Measurements from ENCODE around the gene GADD45B.

The GADD45B gene

DNA sequence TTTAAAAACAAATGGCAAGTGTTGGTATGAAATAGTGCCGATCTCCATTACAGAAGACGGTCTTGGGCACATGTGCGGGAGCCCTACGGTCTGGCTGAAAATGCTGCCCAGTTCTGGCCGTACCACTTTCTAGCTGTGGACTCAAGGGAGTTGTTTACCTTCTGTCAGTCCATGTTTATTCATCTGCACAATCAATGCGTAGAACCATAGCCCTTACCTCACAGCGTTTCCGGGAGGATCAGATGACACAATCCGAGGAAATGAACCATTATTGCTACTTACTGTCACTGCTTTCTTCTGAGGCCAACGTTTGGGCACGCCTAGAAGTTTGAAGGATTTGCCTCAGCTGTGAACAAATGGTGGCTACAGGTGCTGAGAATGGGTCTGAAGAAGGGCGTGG lies 31.2 kb downstream of the GADD45B start:
- TF ChIP-seq, protein P1, sequence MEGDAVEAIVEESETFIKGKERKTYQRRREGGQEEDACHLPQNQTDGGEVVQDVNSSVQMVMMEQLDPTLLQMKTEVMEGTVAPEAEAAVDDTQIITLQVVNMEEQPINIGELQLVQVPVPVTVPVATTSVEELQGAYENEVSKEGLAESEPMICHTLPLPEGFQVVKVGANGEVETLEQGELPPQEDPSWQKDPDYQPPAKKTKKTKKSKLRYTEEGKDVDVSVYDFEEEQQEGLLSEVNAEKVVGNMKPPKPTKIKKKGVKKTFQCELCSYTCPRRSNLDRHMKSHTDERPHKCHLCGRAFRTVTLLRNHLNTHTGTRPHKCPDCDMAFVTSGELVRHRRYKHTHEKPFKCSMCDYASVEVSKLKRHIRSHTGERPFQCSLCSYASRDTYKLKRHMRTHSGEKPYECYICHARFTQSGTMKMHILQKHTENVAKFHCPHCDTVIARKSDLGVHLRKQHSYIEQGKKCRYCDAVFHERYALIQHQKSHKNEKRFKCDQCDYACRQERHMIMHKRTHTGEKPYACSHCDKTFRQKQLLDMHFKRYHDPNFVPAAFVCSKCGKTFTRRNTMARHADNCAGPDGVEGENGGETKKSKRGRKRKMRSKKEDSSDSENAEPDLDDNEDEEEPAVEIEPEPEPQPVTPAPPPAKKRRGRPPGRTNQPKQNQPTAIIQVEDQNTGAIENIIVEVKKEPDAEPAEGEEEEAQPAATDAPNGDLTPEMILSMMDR (IDR thresholded peaks at IDR 0.05; ENCODE audit: control extremely low read depth, extremely low read depth, low read depth, missing control alignments) = no peak
- CTCF ChIA-PET = no interaction called here
- no peak for DNase-seq (ENCODE audit: extremely low spot score)
- POLR2A ChIA-PET = interaction anchor here (0.6 to 1.4 kb wide), 2 partner anchors 31 to 100 kb away, joined by 3 read pairs; partner anchors contain the start of gene GADD45B

GRCh38 chr19:2509096-2509495 lies 33.2 kb downstream of the GADD45B start:
- TF ChIP-seq, protein P1 (IDR thresholded peaks at IDR 0.05; ENCODE audit: control extremely low read depth, extremely low read depth, low read depth, missing control alignments) = no peak
- ChIA-PET CTCF (no interaction called here), POLR2A (interaction anchor here (1.0 kb wide), 1 partner anchor 33 kb away, joined by 5 read pairs; the partner anchor contains the start of gene GADD45B)
- no peak for DNase-seq (ENCODE audit: extremely low spot score)

- TF ChIP-seq, protein P1 (IDR thresholded peaks at IDR 0.05; ENCODE audit: control extremely low read depth, extremely low read depth, low read depth, missing control alignments) = no peak
- no peak for DNase-seq (ENCODE audit: extremely low spot score)
- CTCF ChIA-PET = interaction anchor here (1.0 to 1.6 kb wide), 3 partner anchors 12 to 99 kb away, joined by 3 to 5 read pairs (median 3); no protein-coding TSS in a partner anchor
- POLR2A ChIA-PET = interaction anchor here (0.6 to 1.9 kb wide), 3 partner anchors 34 to 338 kb away, joined by 3 to 8 read pairs (median 4); partner anchors contain the start of gene GADD45B
Observed at GRCh38 chr19:2511570-2511969, 35.6 kb downstream of the GADD45B start.

GRCh38 chr19:2511991-2512390 lies 36.1 kb downstream of the GADD45B start:
- no peak for DNase-seq (ENCODE audit: extremely low spot score)
- ChIA-PET POLR2A (interaction anchor here (0.6 to 1.9 kb wide), 3 partner anchors 34 to 41 kb away, joined by 3 to 8 read pairs (median 6); partner anchors contain the start of gene GADD45B), CTCF (interaction anchor here (1.1 to 1.6 kb wide), 2 partner anchors 8 to 11 kb away, joined by 3 to 4 read pairs; no protein-coding TSS in a partner anchor)
- TF ChIP-seq, protein P1 (IDR thresholded peaks at IDR 0.05; ENCODE audit: control extremely low read depth, extremely low read depth, low read depth, missing control alignments) = no peak

- TF ChIP-seq, protein P1 (IDR thresholded peaks at IDR 0.05; ENCODE audit: control extremely low read depth, extremely low read depth, low read depth, missing control alignments) = no peak
- ChIA-PET CTCF (interaction anchor here (0.9 to 1.6 kb wide), 2 partner anchors 9 to 66 kb away, joined by 3 to 4 read pairs; no protein-coding TSS in a partner anchor), POLR2A (interaction anchor here (0.6 to 1.9 kb wide), 2 partner anchors 37 to 40 kb away, joined by 6 to 8 read pairs; partner anchors contain the start of gene GADD45B)
- DNase-seq (ENCODE audit: extremely low spot score) = no peak
Observed at GRCh38 chr19:2512523-2513431, 36.9 kb downstream of the GADD45B start.

GRCh38 chr19:2514981-2515518 lies 39.1 kb downstream of the GADD45B start:
- TF ChIP-seq, protein P1 (IDR thresholded peaks at IDR 0.05; ENCODE audit: control extremely low read depth, extremely low read depth, low read depth, missing control alignments) = no peak
- POLR2A ChIA-PET = no interaction called here
- DNase-seq (ENCODE audit: extremely low spot score) = no peak
- CTCF ChIA-PET = no interaction called here
